Activated naive CD4-positive, alpha-beta T cell (primary cell): ENCODE measurements around the gene MINDY4.

Source experiments
- DNase-seq, 4 experiments: peaks; one replicate each; lab custom pipeline; 2025; lab: John Stamatoyannopoulos, UW

MINDY4 gene

GRCh38 chr7:30879139-30880124, 108.2 kb downstream of the MINDY4 start:
- no peak for DNase-seq

GRCh38 chr7:30880125-30880720, 109.0 kb downstream of the MINDY4 start:
- no peak for DNase-seq

GRCh38 chr7:30880941-30881340, 109.7 kb downstream of the MINDY4 start:
- DNase-seq = no peak

GRCh38 chr7:30881448-30881847, 110.2 kb downstream of the MINDY4 start:
- DNase-seq = no peak

- DNase-seq = no peak
Measured at GRCh38 chr7:30884881-30885280, 113.7 kb downstream of the MINDY4 start.

GRCh38 chr7:30886608-30887011, 115.4 kb downstream of the MINDY4 start:
- no peak for DNase-seq

- DNase-seq = no peak
Measured at GRCh38 chr7:30887464-30887872, 116.3 kb downstream of the MINDY4 start.

GRCh38 chr7:30888747-30889146, 117.5 kb downstream of the MINDY4 start:
- no peak for DNase-seq

GRCh38 chr7:30890226-30890625, 119.0 kb downstream of the MINDY4 start:
- no peak for DNase-seq

GRCh38 chr7:30893357-30893756, 122.1 kb downstream of the MINDY4 start:
- DNase-seq = no peak

GRCh38 chr7:30894009-30894408, 122.8 kb downstream of the MINDY4 start:
- no peak for DNase-seq

- DNase-seq = no peak
Measured at GRCh38 chr7:30894866-30895605, 123.8 kb downstream of the MINDY4 start.

- no peak for DNase-seq
Measured at GRCh38 chr7:30896036-30896435, 124.8 kb downstream of the MINDY4 start.

- DNase-seq = no peak
Measured at GRCh38 chr7:30896783-30897637, 125.8 kb downstream of the MINDY4 start.

- DNase-seq = no peak
Measured at GRCh38 chr7:30897770-30898169, 126.6 kb downstream of the MINDY4 start.

- DNase-seq = no peak
Measured at GRCh38 chr7:30898411-30898810, 127.2 kb downstream of the MINDY4 start.

GRCh38 chr7:30899066-30899465, 127.8 kb downstream of the MINDY4 start:
- DNase-seq = no peak

GRCh38 chr7:30899630-30900029, 128.4 kb downstream of the MINDY4 start:
- no peak for DNase-seq

- no peak for DNase-seq
Measured at GRCh38 chr7:30900053-30900452, 128.8 kb downstream of the MINDY4 start.

GRCh38 chr7:30900803-30901362, 129.7 kb downstream of the MINDY4 start:
- DNase-seq = no peak

GRCh38 chr7:30901856-30902255, 130.6 kb downstream of the MINDY4 start:
- no peak for DNase-seq
